ENCODE measurements around the gene HYAL3.
A peak's percentile ranks its signal among the peaks of the same experiment; 100 is the strongest.
"Not testable (repeated sequence)": the region's sequence is repeated elsewhere in the genome, so short reads cannot be mapped to it uniquely, and the experiment has no call there.

HYAL3 gene

GRCh38 chr3:50314816-50315215 is 15.6 kb upstream of the HYAL3 start:
- no peaks in the 10 kb centered on the region for H3K27me3 Mint-ChIP-seq
- H3K27ac Mint-ChIP-seq: no peak overlapping the region
- H3K4me1 Mint-ChIP-seq (ENCODE audit: low read depth): peaks cover 51% of the 10 kb centered on the region
- H3K4me3 Mint-ChIP-seq: no peak overlapping the region
- H3K36me3 Mint-ChIP-seq (ENCODE audit: low read depth): peaks cover 64% of the 10 kb centered on the region
- no peaks in the 10 kb centered on the region for H3K9me3 Mint-ChIP-seq
- intact Hi-C loops (cut with micrococcal nuclease): no loop called here

GRCh38 chr3:50314342-50314741 is 15.1 kb upstream of the HYAL3 start:
- H3K9me3 Mint-ChIP-seq: no peaks in the 10 kb centered on the region
- H3K27me3 Mint-ChIP-seq: no peaks in the 10 kb centered on the region
- no peak overlapping the region for H3K4me3 Mint-ChIP-seq
- intact Hi-C loops (cut with micrococcal nuclease): no loop called here
- H3K4me1 Mint-ChIP-seq (ENCODE audit: low read depth): peaks cover 46% of the 10 kb centered on the region
- H3K36me3 Mint-ChIP-seq (ENCODE audit: low read depth): peaks cover 64% of the 10 kb centered on the region
- H3K27ac Mint-ChIP-seq: no peak overlapping the region

GRCh38 chr3:50312041-50312440 is 12.8 kb upstream of the HYAL3 start:
- intact Hi-C loops (cut with micrococcal nuclease); H3K27me3 Mint-ChIP-seq; H3K27ac Mint-ChIP-seq; H3K4me3 Mint-ChIP-seq; H3K9me3 Mint-ChIP-seq: not testable (repeated sequence)
- H3K4me1 Mint-ChIP-seq (ENCODE audit: low read depth): peaks cover 27% of the 10 kb centered on the region
- peaks cover 42% of the 10 kb centered on the region for H3K36me3 Mint-ChIP-seq (ENCODE audit: low read depth)

DNA sequence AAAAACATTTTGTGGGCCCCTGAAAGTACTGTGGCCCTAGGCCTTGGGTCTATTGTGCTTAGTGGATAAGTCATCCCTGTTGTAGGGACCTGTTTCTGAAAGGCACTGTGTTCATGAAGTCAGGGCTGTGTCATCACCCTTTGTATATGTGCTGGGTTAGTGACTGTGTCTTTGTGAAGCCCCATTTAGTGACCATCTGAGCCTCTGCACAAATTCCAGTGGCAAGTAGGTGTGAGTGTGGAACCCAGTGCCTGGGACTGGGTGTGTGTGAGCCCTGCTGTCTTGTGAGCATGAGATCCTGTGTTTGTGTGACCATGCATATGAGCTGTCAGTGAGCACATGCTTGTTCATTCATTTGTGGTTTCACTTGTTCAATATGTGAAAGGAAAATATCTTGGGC is 5.4 kb upstream of the HYAL3 start:
- no peaks in the 10 kb centered on the region for H3K9me3 Mint-ChIP-seq
- H3K4me3 Mint-ChIP-seq: no peak overlapping the region
- H3K27ac Mint-ChIP-seq: no peak overlapping the region
- no peaks in the 10 kb centered on the region for H3K27me3 Mint-ChIP-seq
- H3K36me3 Mint-ChIP-seq (ENCODE audit: low read depth): peaks cover 2% of the 10 kb centered on the region
- peaks cover 30% of the 10 kb centered on the region for H3K4me1 Mint-ChIP-seq (ENCODE audit: low read depth)
- intact Hi-C loops (cut with micrococcal nuclease): no loop called here

- intact Hi-C loops (cut with micrococcal nuclease): no loop called here
- no peaks in the 10 kb centered on the region for H3K27me3 Mint-ChIP-seq
- H3K4me3 Mint-ChIP-seq: no peak within 1 kb of the TSS
- peaks cover 32% of the 10 kb centered on the region for H3K4me1 Mint-ChIP-seq (ENCODE audit: low read depth)
- peak within 1 kb of the TSS; percentile 62 for H3K27ac Mint-ChIP-seq
- H3K9me3 Mint-ChIP-seq: no peaks in the 10 kb centered on the region
- peaks cover 7% of the 10 kb centered on the region for H3K36me3 Mint-ChIP-seq (ENCODE audit: low read depth)
Observed at GRCh38 chr3:50303013-50303815, 4.0 kb upstream of the HYAL3 start, which contains the start of gene HYAL1. HYAL1 (minus strand) TSS chr3:50303574; CDS start chr3:50302956, 618 bp downstream.

GRCh38 chr3:50302095-50303012 is 3.1 kb upstream of the HYAL3 start:
- peak overlapping the region; percentile 62 for H3K27ac Mint-ChIP-seq

DNA sequence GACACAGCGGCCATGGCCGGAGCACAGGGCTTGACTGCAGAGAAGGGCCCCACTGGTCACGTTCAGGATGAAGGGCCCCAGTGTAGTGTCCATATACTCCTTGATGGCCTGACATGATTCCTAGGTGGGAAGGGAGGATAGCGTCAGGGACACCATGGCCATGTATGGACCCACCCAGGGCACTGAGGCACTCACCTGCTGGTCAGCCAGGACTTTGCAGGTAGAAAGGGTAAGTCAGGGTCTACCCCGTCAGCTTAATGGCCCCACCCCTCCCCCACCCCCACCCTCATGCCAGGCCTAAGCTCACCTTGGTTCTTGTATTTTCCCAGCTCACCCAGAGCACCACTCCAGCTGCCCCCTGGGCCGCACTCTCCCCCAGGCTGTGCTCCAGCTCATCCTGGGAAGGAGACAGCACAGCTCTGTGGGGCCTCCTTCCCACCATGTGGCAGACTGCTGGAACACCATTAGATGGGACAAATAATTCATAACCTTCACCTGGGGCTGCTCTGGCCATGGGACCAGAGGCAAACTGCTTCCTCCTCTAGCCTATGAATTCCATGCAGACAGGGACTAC is 1.6 kb upstream of the HYAL3 start:
- Mint-ChIP-seq H3K27ac (peak overlapping the region; percentile 96), H3K4me3 (peak overlapping the region; percentile 86), H3K27me3 (no peaks in the 10 kb centered on the region), H3K36me3 (ENCODE audit: low read depth) (peaks cover 19% of the 10 kb centered on the region), H3K9me3 (no peaks in the 10 kb centered on the region), H3K4me1 (ENCODE audit: low read depth) (peaks cover 41% of the 10 kb centered on the region)
- intact Hi-C loops (cut with micrococcal nuclease): no loop called here

More at GRCh38 chr3:50302095-50303012, 3.1 kb upstream of the HYAL3 start:
- intact Hi-C loops (cut with micrococcal nuclease): no loop called here
- Mint-ChIP-seq H3K36me3 (ENCODE audit: low read depth) (peaks cover 9% of the 10 kb centered on the region), H3K4me1 (ENCODE audit: low read depth) (peaks cover 41% of the 10 kb centered on the region), H3K27me3 (no peaks in the 10 kb centered on the region), H3K4me3 (no peak overlapping the region), H3K9me3 (no peaks in the 10 kb centered on the region)

GRCh38 chr3:50299929-50300680 is 900 bp upstream of the HYAL3 start:
- Mint-ChIP-seq H3K27me3 (no peaks in the 10 kb centered on the region), H3K9me3 (no peaks in the 10 kb centered on the region), H3K4me3 (peak overlapping the region; percentile 86)

GRCh38 chr3:50299638-50299928 is 378 bp upstream of the HYAL3 start:
- H3K4me3 Mint-ChIP-seq: peak overlapping the region; percentile 86
- no peaks in the 10 kb centered on the region for H3K27me3 Mint-ChIP-seq
- no peaks in the 10 kb centered on the region for H3K9me3 Mint-ChIP-seq
- H3K36me3 Mint-ChIP-seq (ENCODE audit: low read depth): peaks cover 19% of the 10 kb centered on the region
- H3K4me1 Mint-ChIP-seq (ENCODE audit: low read depth): peaks cover 41% of the 10 kb centered on the region
- intact Hi-C loops (cut with micrococcal nuclease): loop anchor here (1.0 kb wide), 1 partner anchor 22 kb away; no protein-coding TSS in a partner anchor
- H3K27ac Mint-ChIP-seq: peak overlapping the region; percentile 96

More at GRCh38 chr3:50299929-50300680, 900 bp upstream of the HYAL3 start:
- Mint-ChIP-seq H3K36me3 (ENCODE audit: low read depth) (peaks cover 19% of the 10 kb centered on the region), H3K27ac (peak overlapping the region; percentile 96), H3K4me1 (ENCODE audit: low read depth) (peaks cover 41% of the 10 kb centered on the region)
- intact Hi-C loops (cut with micrococcal nuclease): loop anchor here (1.0 kb wide), 1 partner anchor 21 kb away; no protein-coding TSS in a partner anchor

DNA sequence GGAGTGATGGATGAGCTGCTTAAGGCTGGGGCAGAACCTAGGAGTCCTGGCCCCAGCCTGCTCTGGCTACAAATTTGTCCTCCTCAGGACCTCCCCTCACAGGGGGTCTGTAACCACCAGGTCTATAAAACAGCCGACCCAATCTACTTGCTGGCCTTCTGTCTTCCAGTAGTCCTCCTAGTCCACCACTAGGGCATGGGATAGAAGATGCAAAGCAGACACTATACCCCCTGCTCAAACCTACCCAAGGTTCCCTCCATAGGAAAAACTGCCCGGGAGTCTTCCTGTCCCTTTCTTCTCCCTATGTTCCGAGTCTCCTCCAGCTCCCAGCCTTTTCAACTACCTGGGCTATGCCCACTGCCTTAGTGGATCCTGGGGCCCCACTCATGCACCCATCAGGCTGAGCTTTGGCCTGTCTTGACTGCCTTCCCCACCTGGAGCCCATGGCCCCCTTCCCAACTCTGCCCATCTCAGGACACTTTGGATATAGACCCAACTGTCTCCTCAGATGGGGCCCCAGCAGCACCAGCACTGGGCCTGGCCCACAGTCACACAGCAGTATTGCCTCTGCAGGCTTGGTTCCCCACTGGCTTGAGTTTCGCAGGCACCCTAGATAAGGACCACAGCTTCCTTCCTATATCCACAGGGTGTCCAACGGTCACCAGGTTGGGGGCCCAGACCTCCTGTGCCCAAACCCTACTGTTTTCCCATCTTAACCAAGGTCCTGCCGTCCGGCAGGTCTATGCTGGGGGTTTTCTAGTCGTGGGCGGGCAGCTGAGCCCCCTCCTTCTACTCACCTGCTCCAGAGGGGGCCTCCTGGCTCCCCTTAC is 1.1 kb downstream of the HYAL3 start:
- Mint-ChIP-seq H3K4me1 (ENCODE audit: low read depth) (peaks cover 37% of the 10 kb centered on the region), H3K27me3 (no peaks in the 10 kb centered on the region), H3K27ac (peak overlapping the region; percentile 96), H3K4me3 (peak overlapping the region; percentile 86), H3K36me3 (ENCODE audit: low read depth) (peaks cover 19% of the 10 kb centered on the region), H3K9me3 (no peaks in the 10 kb centered on the region)
- intact Hi-C loops (cut with micrococcal nuclease): no loop called here

GRCh38 chr3:50297384-50297775 is 1.8 kb downstream of the HYAL3 start:
- H3K36me3 Mint-ChIP-seq (ENCODE audit: low read depth): peaks cover 19% of the 10 kb centered on the region
- no peak overlapping the region for H3K4me3 Mint-ChIP-seq
- no peaks in the 10 kb centered on the region for H3K9me3 Mint-ChIP-seq
- intact Hi-C loops (cut with micrococcal nuclease): no loop called here
- no peaks in the 10 kb centered on the region for H3K27me3 Mint-ChIP-seq
- peaks cover 37% of the 10 kb centered on the region for H3K4me1 Mint-ChIP-seq (ENCODE audit: low read depth)
- peak overlapping the region; percentile 96 for H3K27ac Mint-ChIP-seq

- Mint-ChIP-seq H3K9me3 (no peaks in the 10 kb centered on the region), H3K4me3 (no peak overlapping the region)
Observed at GRCh38 chr3:50296721-50297383, 2.4 kb downstream of the HYAL3 start.

More at GRCh38 chr3:50296721-50297383, 2.4 kb downstream of the HYAL3 start:
- intact Hi-C loops (cut with micrococcal nuclease): no loop called here
- peaks cover 19% of the 10 kb centered on the region for H3K36me3 Mint-ChIP-seq (ENCODE audit: low read depth)
- H3K27me3 Mint-ChIP-seq: no peaks in the 10 kb centered on the region
- peaks cover 35% of the 10 kb centered on the region for H3K4me1 Mint-ChIP-seq (ENCODE audit: low read depth)
- H3K27ac Mint-ChIP-seq: no peak overlapping the region

Measured in dendritic cell treated with granulocyte-macrophage colony-stimulating factor and Interleukin-4, amounts not matched to agents 40 ng/mL and 50 ng/mL, for 4 days (primary cell).